ENCODE data around the gene SEMA3G.

SEMA3G gene

DNA sequence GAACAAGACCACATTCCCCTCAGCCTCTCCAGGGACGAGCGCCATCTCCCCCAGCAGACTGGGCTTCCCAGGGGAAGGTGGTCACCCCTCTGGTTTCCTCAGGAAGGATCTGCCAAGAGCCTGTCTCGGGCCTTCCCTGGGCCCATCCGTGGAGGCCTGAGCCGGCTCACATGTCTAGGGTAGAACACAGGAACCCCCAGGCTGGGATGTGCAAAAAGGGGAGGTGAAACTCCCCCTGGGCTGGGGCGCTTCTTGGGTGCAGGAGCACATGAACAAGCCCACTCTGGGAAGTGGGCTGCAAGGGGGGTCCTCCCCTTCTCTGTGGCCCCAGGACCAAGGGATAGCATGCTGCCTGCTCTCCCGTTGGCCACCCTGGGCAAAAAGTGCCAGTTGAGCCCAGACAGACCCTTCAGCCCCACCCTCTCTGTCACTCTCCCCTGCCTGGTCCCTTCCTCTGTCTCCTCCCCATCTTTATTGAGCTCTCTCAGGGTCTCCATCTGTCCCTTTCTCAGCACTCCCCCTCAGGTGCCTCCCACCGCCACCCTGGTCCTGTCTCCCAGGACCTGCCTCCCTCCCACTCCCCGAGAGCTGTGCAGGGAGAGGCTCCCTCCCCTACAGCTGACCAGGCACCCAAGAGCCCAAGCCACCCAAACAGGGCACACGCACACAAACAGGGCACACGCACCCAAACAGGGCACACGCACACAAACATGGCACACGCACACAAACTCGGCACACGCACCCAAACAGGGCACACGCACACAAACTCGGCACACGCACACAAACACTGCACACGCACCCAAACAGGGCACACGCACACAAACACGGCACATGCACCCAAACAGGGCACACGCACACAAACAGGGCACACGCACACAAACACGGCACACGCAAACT, 864 bp downstream of the SEMA3G start:
- TF ChIP-seq, protein P1, sequence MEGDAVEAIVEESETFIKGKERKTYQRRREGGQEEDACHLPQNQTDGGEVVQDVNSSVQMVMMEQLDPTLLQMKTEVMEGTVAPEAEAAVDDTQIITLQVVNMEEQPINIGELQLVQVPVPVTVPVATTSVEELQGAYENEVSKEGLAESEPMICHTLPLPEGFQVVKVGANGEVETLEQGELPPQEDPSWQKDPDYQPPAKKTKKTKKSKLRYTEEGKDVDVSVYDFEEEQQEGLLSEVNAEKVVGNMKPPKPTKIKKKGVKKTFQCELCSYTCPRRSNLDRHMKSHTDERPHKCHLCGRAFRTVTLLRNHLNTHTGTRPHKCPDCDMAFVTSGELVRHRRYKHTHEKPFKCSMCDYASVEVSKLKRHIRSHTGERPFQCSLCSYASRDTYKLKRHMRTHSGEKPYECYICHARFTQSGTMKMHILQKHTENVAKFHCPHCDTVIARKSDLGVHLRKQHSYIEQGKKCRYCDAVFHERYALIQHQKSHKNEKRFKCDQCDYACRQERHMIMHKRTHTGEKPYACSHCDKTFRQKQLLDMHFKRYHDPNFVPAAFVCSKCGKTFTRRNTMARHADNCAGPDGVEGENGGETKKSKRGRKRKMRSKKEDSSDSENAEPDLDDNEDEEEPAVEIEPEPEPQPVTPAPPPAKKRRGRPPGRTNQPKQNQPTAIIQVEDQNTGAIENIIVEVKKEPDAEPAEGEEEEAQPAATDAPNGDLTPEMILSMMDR (IDR thresholded peaks at IDR 0.05; ENCODE audit: insufficient read depth, low read length), result no peak
- no peak for TF ChIP-seq REST (IDR thresholded peaks at IDR 0.05; ENCODE audit: insufficient replicate concordance, low read depth)
- TF ChIP-seq SPI1 (IDR thresholded peaks at IDR 0.05; ENCODE audit: borderline replicate concordance, low read depth), result no peak
- TF ChIP-seq GABPA (IDR thresholded peaks at IDR 0.05; ENCODE audit: low read depth), result no peak
- TF ChIP-seq POLR2AphosphoS5 (IDR thresholded peaks at IDR 0.05; ENCODE audit: low read depth), result no peak
- no peak for DNase-seq (ENCODE audit: low read depth in 1 of 2, low spot score in 1 of 2)
- peak overlapping the region; percentile 50 for H3K4me3 ChIP-seq (replicated peaks; ENCODE audit: insufficient read depth, low read length)

DNA sequence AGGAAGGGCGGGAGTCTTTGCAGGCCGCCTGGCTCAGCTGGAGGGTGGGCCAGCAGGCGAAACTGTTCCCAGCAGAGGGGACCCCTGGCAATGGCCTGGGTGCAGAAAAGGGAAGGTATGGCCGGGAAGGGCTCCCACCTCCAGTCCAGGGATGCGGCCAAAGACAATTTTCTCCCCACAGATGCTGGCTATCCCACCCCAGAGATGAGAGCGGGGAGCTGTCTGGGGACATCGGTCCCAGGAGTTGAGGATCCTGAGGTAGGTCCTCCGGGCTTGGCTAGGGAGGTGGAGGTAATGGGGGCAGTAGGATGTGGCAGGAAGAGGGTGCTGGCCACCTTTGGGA, 1.7 kb downstream of the SEMA3G start:
- Histone ChIP-seq H3K4me3 (replicated peaks; ENCODE audit: insufficient read depth, low read length) (no peak overlapping the region), H3K27me3 (ENCODE audit: insufficient read depth, poor library complexity, severe bottlenecking) (no peaks in the 10 kb centered on the region), H3K27ac (replicated peaks) (no peak overlapping the region)
- DNase-seq (ENCODE audit: low read depth in 1 of 2, low spot score in 1 of 2), result no peak
- no peak for TF ChIP-seq REST (IDR thresholded peaks at IDR 0.05; ENCODE audit: insufficient replicate concordance, low read depth)

More for the DNA sequence above, 864 bp downstream of the SEMA3G start:
- Histone ChIP-seq H3K27me3 (ENCODE audit: insufficient read depth, poor library complexity, severe bottlenecking) (no peaks in the 10 kb centered on the region), H3K27ac (replicated peaks) (no peak overlapping the region)

- H3K4me3 ChIP-seq (replicated peaks; ENCODE audit: insufficient read depth, low read length), result no peak overlapping the region
- DNase-seq (ENCODE audit: low read depth in 1 of 2, low spot score in 1 of 2), result no peak
- TF ChIP-seq SPI1 (IDR thresholded peaks at IDR 0.05; ENCODE audit: borderline replicate concordance, low read depth), result no peak
- TF ChIP-seq POLR2AphosphoS5 (IDR thresholded peaks at IDR 0.05; ENCODE audit: low read depth), result no peak
- TF ChIP-seq, protein P1 (IDR thresholded peaks at IDR 0.05; ENCODE audit: insufficient read depth, low read length), result no peak
- TF ChIP-seq REST (IDR thresholded peaks at IDR 0.05; ENCODE audit: insufficient replicate concordance, low read depth), result no peak
- no peak for TF ChIP-seq GABPA (IDR thresholded peaks at IDR 0.05; ENCODE audit: low read depth)
Measured at GRCh38 chr3:52442409-52443267, 2.3 kb downstream of the SEMA3G start.

More at GRCh38 chr3:52442409-52443267, 2.3 kb downstream of the SEMA3G start:
- Histone ChIP-seq H3K27ac (replicated peaks) (no peak overlapping the region), H3K27me3 (ENCODE audit: insufficient read depth, poor library complexity, severe bottlenecking) (no peaks in the 10 kb centered on the region)

Data from HL-60 (cell line).